ENCODE data around the gene TOX3.

Gene TOX3

GRCh38 chr16:52581530-52581929, 34.6 kb upstream of the TOX3 start:
- no peak overlapping the region for H3K27ac ChIP-seq
- no peak for TF ChIP-seq CTCF (IDR thresholded peaks at IDR 0.05)
- DNase-seq (ENCODE audit: low spot score) = no peak

GRCh38 chr16:52580488-52580887, 33.5 kb upstream of the TOX3 start:
- no peak overlapping the region for H3K4me3 ChIP-seq
- no peak for TF ChIP-seq CTCF (IDR thresholded peaks at IDR 0.05)
- no peak overlapping the region for H3K27ac ChIP-seq
- no peak for DNase-seq (ENCODE audit: low spot score)

More at GRCh38 chr16:52581530-52581929, 34.6 kb upstream of the TOX3 start:
- no peak overlapping the region for H3K4me3 ChIP-seq

GRCh38 chr16:52578829-52579498, 32.0 kb upstream of the TOX3 start:
- Histone ChIP-seq H3K27ac (no peak overlapping the region), H3K4me3 (no peak overlapping the region)
- DNase-seq (ENCODE audit: low spot score) = no peak
- TF ChIP-seq CTCF (IDR thresholded peaks at IDR 0.05) = no peak

- Histone ChIP-seq H3K27ac (no peak overlapping the region), H3K4me3 (no peak overlapping the region)
- DNase-seq (ENCODE audit: low spot score) = no peak
- no peak for TF ChIP-seq CTCF (IDR thresholded peaks at IDR 0.05)
These were observed 31.3 kb upstream of the TOX3 start for GRCh38 chr16:52578007-52578828.

- Histone ChIP-seq H3K27ac (no peak overlapping the region), H3K4me3 (no peak overlapping the region)
- no peak for DNase-seq (ENCODE audit: low spot score)
- no peak for TF ChIP-seq CTCF (IDR thresholded peaks at IDR 0.05)
These were observed 30.3 kb upstream of the TOX3 start for GRCh38 chr16:52577130-52577706.

- H3K27ac ChIP-seq = no peak overlapping the region
- no peak for DNase-seq (ENCODE audit: low spot score)
- H3K4me3 ChIP-seq = no peak overlapping the region
- no peak for TF ChIP-seq CTCF (IDR thresholded peaks at IDR 0.05)
These were observed 26.7 kb upstream of the TOX3 start for GRCh38 chr16:52573365-52574299.

Data from coronary artery (tissue), 2 donors.